CD14-positive monocyte (primary cell): ENCODE measurements around the gene ZNF423. TPM values are rescaled to one million over a fixed set of nuclear protein-coding genes. Genes with fewer than 3 reads are reported as not detected.

Source experiments
- DNase-seq, 3 donors: peaks; one replicate each; pipeline ENCODE4 v3.0.0-alpha.2; 2011 to 2022
- H2AFZ ChIP-seq: 2 replicates; pipeline ENCODE4 v1.6.0; 2012; ENCODE audit warnings: mild to moderate bottlenecking, low read depth, low read length, inconsistent platforms; ENCODE audit not compliant: insufficient read depth, poor library complexity, severe bottlenecking
- H3K27ac ChIP-seq, 2 donors: 1 replicate in 1 of 2; 2 replicates in 1 of 2; pipeline ENCODE4 v1.5.1; 2012 to 2013; ENCODE audit warnings: low read length in 2 of 2, control low read depth in 1 of 2, inconsistent platforms in 1 of 2, low read depth in 1 of 2, mild to moderate bottlenecking in 1 of 2
- H3K27me3 ChIP-seq, 2 donors: one replicate each; pipeline versions ENCODE4 v1.6.0 to v1.6.1; 2011 to 2013; ENCODE audit warnings: low read length in 2 of 2; ENCODE audit not compliant: control insufficient read depth in 2 of 2, insufficient read depth in 2 of 2
- H3K36me3 ChIP-seq, 2 donors: replicated peaks in 1 of 2; 1 replicate in 1 of 2; 2 replicates in 1 of 2; pipeline versions ENCODE4 v1.5.1 to v1.6.1; 2012 to 2013; ENCODE audit warnings: low read length in 2 of 2, control low read depth in 1 of 2, inconsistent platforms in 1 of 2, mild to moderate bottlenecking in 1 of 2; ENCODE audit not compliant: insufficient read depth in 2 of 2, control insufficient read depth in 1 of 2
- H3K4me1 ChIP-seq, 2 donors: 1 replicate in 1 of 2; 2 replicates in 1 of 2; pipeline versions ENCODE4 v1.5.1 to v1.6.1; 2012 to 2013; ENCODE audit warnings: low read length in 2 of 2, control low read depth in 1 of 2, inconsistent platforms in 1 of 2, mild to moderate bottlenecking in 1 of 2, moderate library complexity in 1 of 2; ENCODE audit not compliant: insufficient read depth in 2 of 2, control insufficient read depth in 1 of 2
- H3K4me2 ChIP-seq: replicated peaks from 2 replicates; pipeline ENCODE3; 2012; ENCODE audit warnings: low read length, moderate library complexity, mild to moderate bottlenecking; ENCODE audit not compliant: poor library complexity, severe bottlenecking; ENCODE audit errors: extremely low read depth
- H3K4me3 ChIP-seq, 3 experiments: fragments of 200-600 bp in 1 of 3; sonication (generic) in 1 of 3; replicated peaks in 1 of 3; 1 replicate in 2 of 3; 2 replicates in 1 of 3; pipeline ENCODE4 v1.5.1; 2011 to 2013; ENCODE audit warnings: low read length in 3 of 3, mild to moderate bottlenecking in 3 of 3, control low read depth in 2 of 3, low read depth in 2 of 3, inconsistent platforms in 1 of 3, moderate library complexity in 1 of 3
- H3K79me2 ChIP-seq: 2 replicates; pipeline ENCODE4 v1.6.0; 2012; ENCODE audit warnings: mild to moderate bottlenecking, control low read depth, inconsistent platforms, low read length, moderate library complexity; ENCODE audit not compliant: insufficient read depth
- H3K9ac ChIP-seq: 2 replicates; pipeline ENCODE4 v1.6.0; 2017; ENCODE audit warnings: low read length, mild to moderate bottlenecking; ENCODE audit not compliant: insufficient read depth, poor library complexity, severe bottlenecking
- H3K9me3 ChIP-seq, 2 donors: replicated peaks in 1 of 2; 1 replicate in 1 of 2; 2 replicates in 1 of 2; pipeline versions ENCODE4 v1.5.1 to v1.6.1; 2012 to 2013; ENCODE audit warnings: low read length in 2 of 2, control low read depth in 1 of 2; ENCODE audit not compliant: control insufficient read depth in 1 of 2, insufficient read depth in 1 of 2
- H4K20me1 ChIP-seq: 2 replicates; pipeline ENCODE4 v1.6.0; 2012; ENCODE audit warnings: mild to moderate bottlenecking, low read length, control low read depth, moderate library complexity; ENCODE audit not compliant: insufficient read depth
- H3K27ac Mint-ChIP-seq, 7 donors: one replicate each; pipeline ENCODE4 v1.8.0; 2020; ENCODE audit warnings: mild to moderate bottlenecking in 7 of 7, mixed read lengths in 7 of 7, moderate library complexity in 6 of 7, inconsistent platforms in 2 of 7
- H3K27me3 Mint-ChIP-seq, 3 donors: one replicate each; pipeline ENCODE4 v1.8.0; 2021 to 2022; ENCODE audit warnings: low read depth in 3 of 3, mild to moderate bottlenecking in 3 of 3, mixed read lengths in 3 of 3, moderate library complexity in 3 of 3, inconsistent platforms in 1 of 3
- H3K36me3 Mint-ChIP-seq, 2 donors: one replicate each; pipeline ENCODE4 v1.8.0; 2020; ENCODE audit warnings: mixed read lengths in 2 of 2, inconsistent platforms in 1 of 2, mild to moderate bottlenecking in 1 of 2
- H3K4me1 Mint-ChIP-seq: one replicate; pipeline ENCODE4 v1.8.0; 2020; ENCODE audit warnings: mild to moderate bottlenecking, mixed read lengths
- H3K4me3 Mint-ChIP-seq, 2 donors: one replicate each; pipeline ENCODE4 v1.8.0; 2020; ENCODE audit warnings: mild to moderate bottlenecking in 2 of 2, mixed read lengths in 2 of 2, moderate library complexity in 1 of 2
- H3K9me3 Mint-ChIP-seq, 7 donors: one replicate each; pipeline ENCODE4 v1.8.0; 2020 to 2022; ENCODE audit warnings: mixed read lengths in 7 of 7, mild to moderate bottlenecking in 6 of 7, moderate library complexity in 6 of 7, inconsistent platforms in 2 of 7
- CTCF ChIP-seq: fragments of 200-600 bp; IDR thresholded peaks from one replicate; pipeline ENCODE4 v1.8.0; 2022; ENCODE audit warnings: antibody characterized with exemption, mild to moderate bottlenecking
- WGBS: methylation state at CpG from one replicate; pipeline ENCODE4 v1.1.5; 2013; ENCODE audit warnings: missing lambda C conversion rate; ENCODE audit not compliant: insufficient coverage; 5-methylcytosine and 5-hydroxymethylcytosine counted together
- intact Hi-C, 2 donors: fragments of 100-400 bp; cut with micrococcal nuclease; formaldehyde crosslinking; loops; one replicate each; pipeline versions ENCODE4 v1.15.0 to v1.15.1; 2023
- polyA plus RNA-seq, 3 donors: library from polyadenylated mRNA; depleted of rRNA in 1 of 3; unstranded in 2 of 3; stranded (reverse) in 1 of 3; fragments of 300-500 nt in 2 of 3; fragments of >200 nt in 1 of 3; fragmentation: Illumina TruSeq in 2 of 3; gene quantifications; 1 replicate in 2 of 3; 2 replicates in 1 of 3; pipeline ENCODE4 v1.2.3, GENCODE V29; 2012 to 2021

Gene ZNF423
- polyA plus RNA-seq, 3 donors = not detected

GRCh38 chr16:49539758-49540157, 316.2 kb downstream of the ZNF423 start:
- Mint-ChIP-seq H3K27ac (no peak overlapping the region), H3K36me3 (no peaks in the 10 kb centered on the region), H3K4me3 (no peak overlapping the region), H3K9me3 (peaks cover 2 to 8% (median 5%) of the 10 kb centered on the region in 7 donors), H3K27me3 (peaks cover 2 to 3% (median 2%) of the 10 kb centered on the region in 3 donors), H3K4me1 (no peaks in the 10 kb centered on the region)
- H3K27me3 ChIP-seq = no peaks in the 10 kb centered on the region
- H3K36me3 ChIP-seq = no peaks in the 10 kb centered on the region
- peaks cover 0 to 10% of the 10 kb centered on the region in 2 donors for H3K9me3 ChIP-seq
- no peak overlapping the region for H3K27ac ChIP-seq
- WGBS = 86% methylated on average over 3 of the region's 4 CpGs
- intact Hi-C loops = no loop called here
- no peaks in the 10 kb centered on the region for H3K79me2 ChIP-seq
- no peak overlapping the region for H3K9ac ChIP-seq
- no peak for DNase-seq
- H2AFZ ChIP-seq = no peak overlapping the region
- no peaks in the 10 kb centered on the region for H3K4me1 ChIP-seq
- no peak overlapping the region for H3K4me3 ChIP-seq
- no peaks in the 10 kb centered on the region for H4K20me1 ChIP-seq
- TF ChIP-seq CTCF = no peak
- H3K4me2 ChIP-seq = no peak overlapping the region

GRCh38 chr16:49537924-49538459, 317.9 kb downstream of the ZNF423 start:
- H3K4me1 ChIP-seq = no peaks in the 10 kb centered on the region
- H3K27me3 ChIP-seq = no peaks in the 10 kb centered on the region
- no peak overlapping the region for H3K4me3 ChIP-seq
- no peak for TF ChIP-seq CTCF
- intact Hi-C loops = no loop called here
- H3K36me3 ChIP-seq = no peaks in the 10 kb centered on the region
- Mint-ChIP-seq H3K27ac (no peak overlapping the region), H3K4me1 (no peaks in the 10 kb centered on the region), H3K36me3 (no peaks in the 10 kb centered on the region), H3K27me3 (peaks cover 2 to 4% (median 2%) of the 10 kb centered on the region in 3 donors), H3K4me3 (no peak overlapping the region), H3K9me3 (peaks cover 2 to 8% (median 5%) of the 10 kb centered on the region in 7 donors)
- H3K79me2 ChIP-seq = no peaks in the 10 kb centered on the region
- H3K4me2 ChIP-seq = no peak overlapping the region
- no peak overlapping the region for H2AFZ ChIP-seq
- WGBS = 97% methylated on average over 7 of the region's 7 CpGs
- DNase-seq = no peak
- H4K20me1 ChIP-seq = no peaks in the 10 kb centered on the region
- peaks cover 0 to 10% of the 10 kb centered on the region in 2 donors for H3K9me3 ChIP-seq
- no peak overlapping the region for H3K27ac ChIP-seq
- H3K9ac ChIP-seq = peak overlapping the region; percentile 0
